Measurements from ENCODE around the gene SLC30A3.

DNA sequence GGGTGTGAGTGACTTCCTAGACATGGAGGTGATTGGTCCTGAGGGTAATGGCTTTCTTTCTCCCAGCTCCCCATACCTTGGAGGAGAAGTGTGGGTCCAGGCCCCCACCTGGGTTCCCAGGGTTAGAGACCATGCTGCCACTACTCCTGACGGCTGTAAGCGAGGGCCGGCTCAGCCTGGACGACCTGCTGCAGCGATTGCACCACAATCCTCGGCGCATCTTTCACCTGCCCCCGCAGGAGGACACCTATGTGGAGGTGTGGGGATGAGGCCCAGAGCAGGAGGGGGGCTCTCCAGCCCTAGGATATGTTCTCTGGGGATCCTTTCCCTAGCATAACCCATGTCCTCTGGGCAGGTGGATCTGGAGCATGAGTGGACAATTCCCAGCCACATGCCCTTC, 23.9 kb downstream of the SLC30A3 start:
- TF ChIP-seq, protein P1, sequence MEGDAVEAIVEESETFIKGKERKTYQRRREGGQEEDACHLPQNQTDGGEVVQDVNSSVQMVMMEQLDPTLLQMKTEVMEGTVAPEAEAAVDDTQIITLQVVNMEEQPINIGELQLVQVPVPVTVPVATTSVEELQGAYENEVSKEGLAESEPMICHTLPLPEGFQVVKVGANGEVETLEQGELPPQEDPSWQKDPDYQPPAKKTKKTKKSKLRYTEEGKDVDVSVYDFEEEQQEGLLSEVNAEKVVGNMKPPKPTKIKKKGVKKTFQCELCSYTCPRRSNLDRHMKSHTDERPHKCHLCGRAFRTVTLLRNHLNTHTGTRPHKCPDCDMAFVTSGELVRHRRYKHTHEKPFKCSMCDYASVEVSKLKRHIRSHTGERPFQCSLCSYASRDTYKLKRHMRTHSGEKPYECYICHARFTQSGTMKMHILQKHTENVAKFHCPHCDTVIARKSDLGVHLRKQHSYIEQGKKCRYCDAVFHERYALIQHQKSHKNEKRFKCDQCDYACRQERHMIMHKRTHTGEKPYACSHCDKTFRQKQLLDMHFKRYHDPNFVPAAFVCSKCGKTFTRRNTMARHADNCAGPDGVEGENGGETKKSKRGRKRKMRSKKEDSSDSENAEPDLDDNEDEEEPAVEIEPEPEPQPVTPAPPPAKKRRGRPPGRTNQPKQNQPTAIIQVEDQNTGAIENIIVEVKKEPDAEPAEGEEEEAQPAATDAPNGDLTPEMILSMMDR (IDR thresholded peaks at IDR 0.05), result no peak
- TF ChIP-seq POLR2AphosphoS5 (IDR thresholded peaks at IDR 0.05) (no peak), EP300 (IDR thresholded peaks at IDR 0.05) (no peak)
